Esophagus (tissue), 2 donors: ENCODE data around the gene DOCK1. TPM values are rescaled to one million over a fixed set of nuclear protein-coding genes. Genes with fewer than 3 reads are reported as not detected.
A peak's percentile ranks its signal among the peaks of the same experiment; 100 is the strongest.

Experiments used
- H3K27ac ChIP-seq, 2 donors: one replicate each; pipeline ENCODE4 v1.5.1; 2013; ENCODE audit warnings: low read depth in 2 of 2, mild to moderate bottlenecking in 2 of 2, inconsistent platforms in 1 of 2, low read length in 1 of 2, moderate library complexity in 1 of 2
- H3K27me3 ChIP-seq, 2 donors: one replicate each; pipeline ENCODE4 v1.6.1; 2013; ENCODE audit warnings: low read length in 2 of 2, control low read depth in 1 of 2, mild to moderate bottlenecking in 1 of 2; ENCODE audit not compliant: insufficient read depth in 2 of 2, control insufficient read depth in 1 of 2
- H3K36me3 ChIP-seq, 2 donors: one replicate each; pipeline ENCODE4 v1.6.1; 2013; ENCODE audit warnings: low read length in 1 of 2; ENCODE audit not compliant: control insufficient read depth in 2 of 2, insufficient read depth in 2 of 2
- H3K4me1 ChIP-seq, 2 donors: one replicate each; pipeline ENCODE4 v1.6.1; 2013; ENCODE audit warnings: low read length in 1 of 2; ENCODE audit not compliant: control insufficient read depth in 2 of 2, insufficient read depth in 2 of 2
- H3K4me3 ChIP-seq, 2 donors: one replicate each; pipeline ENCODE4 v1.5.1; 2013; ENCODE audit warnings: low read length in 2 of 2, mild to moderate bottlenecking in 2 of 2, low read depth in 1 of 2, moderate library complexity in 1 of 2
- H3K9me3 ChIP-seq, 2 donors: one replicate each; pipeline ENCODE4 v1.6.1; 2013; ENCODE audit warnings: mild to moderate bottlenecking in 2 of 2, low read depth in 1 of 2, low read length in 1 of 2, moderate library complexity in 1 of 2; ENCODE audit not compliant: control insufficient read depth in 2 of 2, insufficient read depth in 1 of 2
- WGBS, 2 donors: extraction: QIAGEN DNeasy Blood & Tissue Kit; methylation state at CpG; one replicate each; pipeline ENCODE4 v1.1.7; 2013; 5-methylcytosine and 5-hydroxymethylcytosine counted together
- polyA plus RNA-seq, 2 donors: library from polyadenylated mRNA; stranded (reverse); fragments of 200-250 nt; gene quantifications; one replicate each; pipeline ENCODE4 v1.2.3, GENCODE V29; 2013
- donor health status: healthy with polysubstance abuse.
- donor health status: Bipolar disorder and iron deficiency.

DOCK1 gene
- polyA plus RNA-seq, 2 donors, result 11.4 to 17.5 TPM

DNA sequence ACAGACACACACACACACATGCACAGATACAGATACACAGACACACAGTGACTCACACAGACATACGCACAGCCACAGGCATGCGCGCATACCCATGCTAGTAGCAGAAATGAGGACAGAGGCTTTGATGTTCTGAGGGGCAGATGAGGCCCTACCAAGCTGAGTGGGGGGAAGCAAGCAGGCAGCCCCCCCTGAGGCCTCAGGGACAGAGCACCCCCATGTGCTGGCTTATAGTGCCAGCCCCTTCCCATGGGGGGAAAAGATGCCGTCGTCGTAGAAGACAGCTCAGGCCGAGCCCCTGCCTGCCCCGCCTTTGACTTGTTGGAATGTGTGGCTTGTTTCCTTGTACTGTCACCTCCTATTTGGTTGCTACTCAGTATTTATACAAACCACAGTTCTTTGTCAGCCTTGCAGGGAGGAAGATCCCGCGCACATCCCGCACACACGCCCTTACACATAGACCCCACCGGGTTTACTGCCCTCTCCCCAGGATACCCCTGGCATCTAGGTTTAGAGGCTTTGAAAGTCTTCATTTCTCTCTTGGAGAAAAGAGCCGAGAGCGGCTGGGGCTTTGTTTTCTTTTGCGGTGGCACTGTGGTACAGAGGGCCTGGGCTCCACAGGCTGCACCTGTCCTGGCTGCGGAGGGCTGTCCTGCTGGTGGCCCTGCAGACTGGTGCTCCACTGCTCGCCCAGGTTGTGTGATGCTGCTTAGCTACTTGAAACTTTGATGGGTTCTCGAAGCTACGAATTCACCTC is 112.5 kb downstream of the DOCK1 start:
- H3K27ac ChIP-seq, result no peak overlapping the region
- H3K36me3 ChIP-seq, result peaks cover under 1 to 16% of the 10 kb centered on the region in 2 donors
- H3K27me3 ChIP-seq, result no peaks in the 10 kb centered on the region
- no peak overlapping the region for H3K4me3 ChIP-seq
- H3K4me1 ChIP-seq, result peaks cover 0 to 4% of the 10 kb centered on the region in 2 donors
- H3K9me3 ChIP-seq, result peaks cover 0 to 2% of the 10 kb centered on the region in 2 donors
- 89 to 90% methylated on average over 20 of the region's 20 CpGs for WGBS, 2 donors

DNA sequence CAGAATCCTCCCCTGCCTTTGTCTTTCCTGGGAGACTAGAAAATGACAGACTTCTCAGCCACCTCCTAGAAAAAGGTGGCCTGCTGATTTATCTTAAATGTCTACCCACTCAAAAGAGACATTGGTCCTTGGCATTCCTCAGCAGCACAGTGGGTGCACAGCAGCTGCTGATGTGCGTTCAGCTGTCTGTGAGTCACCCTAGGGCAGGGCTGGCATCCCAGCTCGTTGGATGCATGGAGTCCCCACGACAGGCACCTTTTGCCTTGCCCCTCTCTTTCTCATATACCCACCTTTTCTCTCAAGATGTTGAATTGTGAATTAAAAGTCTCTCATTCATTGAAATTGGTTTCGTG is 113.0 kb downstream of the DOCK1 start:
- H3K9me3 ChIP-seq, result peaks cover 0 to 2% of the 10 kb centered on the region in 2 donors
- peaks cover 0 to under 1% of the 10 kb centered on the region in 2 donors for H3K4me1 ChIP-seq
- H3K4me3 ChIP-seq, result no peak overlapping the region
- H3K36me3 ChIP-seq, result peaks cover 0 to 16% of the 10 kb centered on the region in 2 donors
- WGBS, 2 donors, result 82 to 89% methylated on average over 4 of the region's 4 CpGs
- H3K27me3 ChIP-seq, result no peaks in the 10 kb centered on the region
- no peak overlapping the region for H3K27ac ChIP-seq

GRCh38 chr10:127018766-127019165 is 113.5 kb downstream of the DOCK1 start:
- H3K4me3 ChIP-seq, result no peak overlapping the region
- H3K9me3 ChIP-seq, result peaks cover 0 to 2% of the 10 kb centered on the region in 2 donors
- peaks cover 0 to 16% of the 10 kb centered on the region in 2 donors for H3K36me3 ChIP-seq
- H3K4me1 ChIP-seq, result no peaks in the 10 kb centered on the region
- WGBS, 2 donors, result 95 to 96% methylated on average over 8 of the region's 8 CpGs
- H3K27me3 ChIP-seq, result no peaks in the 10 kb centered on the region
- H3K27ac ChIP-seq, result no peak overlapping the region

DNA sequence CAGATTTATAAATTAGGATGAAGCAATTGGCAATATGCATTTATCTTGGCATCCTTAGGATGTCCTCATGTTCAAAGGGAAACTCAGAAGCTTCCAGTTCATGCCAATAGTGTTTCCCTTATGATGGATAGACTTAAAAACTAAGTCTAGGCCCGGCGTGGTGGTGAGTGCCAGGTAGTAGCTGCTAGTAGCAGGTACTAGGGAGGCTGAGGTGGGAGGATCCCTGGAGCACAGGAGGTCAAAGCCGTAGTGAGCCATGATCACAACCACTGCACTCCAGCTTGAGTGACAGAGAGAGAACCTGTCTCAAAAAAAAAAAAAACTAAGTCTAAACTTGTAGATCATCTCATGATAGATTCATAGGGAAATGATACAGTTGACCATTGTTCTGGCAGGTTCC is 115.0 kb downstream of the DOCK1 start:
- Histone ChIP-seq H3K4me3 (no peak overlapping the region), H3K36me3 (peaks cover 0 to 22% of the 10 kb centered on the region in 2 donors), H3K27me3 (no peaks in the 10 kb centered on the region), H3K4me1 (no peaks in the 10 kb centered on the region), H3K27ac (no peak overlapping the region), H3K9me3 (peaks cover 0 to 2% of the 10 kb centered on the region in 2 donors)
- 95 to 100% methylated on average over 3 of the region's 3 CpGs for WGBS, 2 donors

DNA sequence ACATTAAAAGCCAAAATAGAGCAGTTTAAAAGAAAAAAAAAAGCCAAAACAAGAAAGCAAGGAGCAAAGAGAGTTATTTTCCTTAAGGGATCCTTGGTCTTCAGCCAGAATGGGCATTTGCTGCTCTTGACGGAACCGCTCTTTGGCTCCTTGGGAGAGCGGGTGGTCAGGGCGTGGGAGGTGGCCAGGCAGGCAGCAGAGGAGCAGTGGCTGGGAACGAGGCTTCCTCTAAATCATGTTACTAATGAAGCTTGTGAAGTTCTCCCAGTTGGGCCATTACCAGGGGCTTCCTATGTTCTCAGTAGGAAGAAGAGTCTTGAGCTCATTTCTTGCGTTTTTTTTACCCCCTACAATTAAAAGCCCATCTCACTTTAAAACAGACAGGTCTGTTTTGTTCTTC is 116.6 kb downstream of the DOCK1 start:
- Histone ChIP-seq H3K4me1 (no peaks in the 10 kb centered on the region), H3K27ac (no peak overlapping the region), H3K36me3 (peaks cover 2 to 16% of the 10 kb centered on the region in 2 donors), H3K27me3 (no peaks in the 10 kb centered on the region), H3K9me3 (peaks cover 0 to 2% of the 10 kb centered on the region in 2 donors), H3K4me3 (no peak overlapping the region)
- WGBS, 2 donors, result 90 to 92% methylated on average over 6 of the region's 6 CpGs

GRCh38 chr10:127024685-127025435 is 119.6 kb downstream of the DOCK1 start:
- Histone ChIP-seq H3K4me3 (no peak overlapping the region), H3K27me3 (no peaks in the 10 kb centered on the region), H3K27ac (peak overlapping the region in 1 of 2 donors; percentile 24), H3K9me3 (peaks cover 2 to 3% of the 10 kb centered on the region in 2 donors), H3K36me3 (peaks cover 6 to 22% of the 10 kb centered on the region in 2 donors), H3K4me1 (no peaks in the 10 kb centered on the region)
- 72 to 74% methylated on average over 13 of the region's 13 CpGs for WGBS, 2 donors

GRCh38 chr10:127027786-127028185 is 122.6 kb downstream of the DOCK1 start:
- no peaks in the 10 kb centered on the region for H3K4me1 ChIP-seq
- 92 to 96% methylated on average over 9 of the region's 9 CpGs for WGBS, 2 donors
- H3K36me3 ChIP-seq, result peaks cover 11 to 30% of the 10 kb centered on the region in 2 donors
- no peak overlapping the region for H3K27ac ChIP-seq
- H3K9me3 ChIP-seq, result peaks cover 0 to 3% of the 10 kb centered on the region in 2 donors
- H3K27me3 ChIP-seq, result no peaks in the 10 kb centered on the region
- no peak overlapping the region for H3K4me3 ChIP-seq

DNA sequence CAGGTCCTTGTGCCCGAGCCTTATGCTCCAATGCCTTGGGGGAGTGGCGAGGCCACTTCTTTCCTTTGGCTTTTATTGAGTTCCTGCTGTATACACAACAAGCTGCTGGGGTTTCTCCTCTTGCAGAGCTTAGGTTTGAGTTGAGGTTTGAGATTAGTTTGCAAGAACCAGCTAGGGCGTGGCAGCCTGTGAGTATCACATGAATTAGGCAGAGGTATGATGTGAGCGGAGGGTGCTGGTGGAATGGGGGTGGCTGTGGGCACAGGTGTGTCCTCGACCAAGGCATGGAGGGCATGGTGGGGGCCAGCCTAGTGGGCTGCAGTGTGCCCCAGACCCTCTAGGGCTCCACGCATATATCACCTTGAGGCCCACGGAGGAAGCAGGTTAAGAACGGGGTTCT is 123.3 kb downstream of the DOCK1 start:
- 86 to 90% methylated on average over 8 of the region's 8 CpGs for WGBS, 2 donors
- no peaks in the 10 kb centered on the region for H3K27me3 ChIP-seq
- peaks cover 0 to 3% of the 10 kb centered on the region in 2 donors for H3K9me3 ChIP-seq
- no peaks in the 10 kb centered on the region for H3K4me1 ChIP-seq
- no peak overlapping the region for H3K4me3 ChIP-seq
- no peak overlapping the region for H3K27ac ChIP-seq
- H3K36me3 ChIP-seq, result peaks cover 11 to 30% of the 10 kb centered on the region in 2 donors

- Histone ChIP-seq H3K4me3 (no peak overlapping the region), H3K36me3 (peaks cover 11 to 27% of the 10 kb centered on the region in 2 donors), H3K9me3 (peaks cover 0 to 3% of the 10 kb centered on the region in 2 donors), H3K4me1 (no peaks in the 10 kb centered on the region), H3K27ac (no peak overlapping the region), H3K27me3 (no peaks in the 10 kb centered on the region)
- 97% methylated on average over 8 of the region's 8 CpGs for WGBS, 2 donors
Observed at GRCh38 chr10:127029061-127029460, 123.8 kb downstream of the DOCK1 start.
